ENCODE measurements around the gene MEIS2.

MEIS2 gene

DNA sequence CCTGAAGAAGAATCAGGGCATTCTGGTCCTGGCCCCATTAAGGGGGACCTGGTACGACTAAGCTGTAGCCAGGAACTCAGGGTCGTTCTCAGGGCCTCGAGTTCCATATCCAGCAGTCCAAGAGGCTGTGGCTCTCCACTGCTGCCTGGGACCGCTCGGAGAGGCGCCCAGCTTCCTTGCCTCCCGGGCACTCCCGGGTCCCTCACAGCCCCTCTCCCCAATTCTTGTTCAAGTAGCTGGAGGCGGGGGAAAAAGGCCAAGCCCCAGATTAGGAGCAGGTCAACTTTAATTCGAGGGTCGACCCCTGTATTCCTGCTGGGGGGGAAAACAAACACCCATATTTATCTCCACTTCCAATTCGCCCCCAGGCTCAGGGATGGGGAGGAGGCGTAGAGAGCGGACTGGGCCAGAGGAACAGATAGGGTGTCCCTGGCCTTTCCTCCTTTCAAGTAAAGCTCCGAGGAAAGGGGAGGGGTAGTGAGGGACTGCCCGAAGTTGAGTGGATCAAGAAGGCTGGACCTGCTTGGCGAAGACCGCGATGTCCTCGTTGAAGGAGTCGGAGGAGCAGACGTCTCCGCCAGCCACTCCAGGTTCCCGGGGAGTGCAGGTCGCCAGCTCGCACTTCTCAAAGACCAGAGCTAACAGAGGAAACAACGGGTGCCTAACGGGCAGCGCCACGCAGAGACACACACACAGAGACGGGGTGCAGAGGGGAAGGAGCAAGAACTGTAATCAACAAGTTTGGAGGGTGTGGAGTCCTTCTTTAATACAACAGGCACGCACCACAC, 4.4 kb downstream of the MEIS2 start:
- DNase-seq (ENCODE audit: insufficient read length, low spot score) = no peak
- FAIRE-seq = no peak
- no peak for TF ChIP-seq POLR2AphosphoS5 (IDR thresholded peaks at IDR 0.05; ENCODE audit: low read depth, low read length)
- TF ChIP-seq SPI1 (IDR thresholded peaks at IDR 0.05; ENCODE audit: low read depth, low read length) = no peak
- no peak for TF ChIP-seq POU2F2 (IDR thresholded peaks at IDR 0.05; ENCODE audit: low read depth, low read length)
- no peak for TF ChIP-seq PAX5 (IDR thresholded peaks at IDR 0.05; ENCODE audit: insufficient read depth, low read length, severe bottlenecking)
- no peak for TF ChIP-seq TAF1 (IDR thresholded peaks at IDR 0.05; ENCODE audit: low read depth, low read length)
- no peak for TF ChIP-seq POLR2A (IDR thresholded peaks at IDR 0.05; ENCODE audit: low read depth, low read length)

DNA sequence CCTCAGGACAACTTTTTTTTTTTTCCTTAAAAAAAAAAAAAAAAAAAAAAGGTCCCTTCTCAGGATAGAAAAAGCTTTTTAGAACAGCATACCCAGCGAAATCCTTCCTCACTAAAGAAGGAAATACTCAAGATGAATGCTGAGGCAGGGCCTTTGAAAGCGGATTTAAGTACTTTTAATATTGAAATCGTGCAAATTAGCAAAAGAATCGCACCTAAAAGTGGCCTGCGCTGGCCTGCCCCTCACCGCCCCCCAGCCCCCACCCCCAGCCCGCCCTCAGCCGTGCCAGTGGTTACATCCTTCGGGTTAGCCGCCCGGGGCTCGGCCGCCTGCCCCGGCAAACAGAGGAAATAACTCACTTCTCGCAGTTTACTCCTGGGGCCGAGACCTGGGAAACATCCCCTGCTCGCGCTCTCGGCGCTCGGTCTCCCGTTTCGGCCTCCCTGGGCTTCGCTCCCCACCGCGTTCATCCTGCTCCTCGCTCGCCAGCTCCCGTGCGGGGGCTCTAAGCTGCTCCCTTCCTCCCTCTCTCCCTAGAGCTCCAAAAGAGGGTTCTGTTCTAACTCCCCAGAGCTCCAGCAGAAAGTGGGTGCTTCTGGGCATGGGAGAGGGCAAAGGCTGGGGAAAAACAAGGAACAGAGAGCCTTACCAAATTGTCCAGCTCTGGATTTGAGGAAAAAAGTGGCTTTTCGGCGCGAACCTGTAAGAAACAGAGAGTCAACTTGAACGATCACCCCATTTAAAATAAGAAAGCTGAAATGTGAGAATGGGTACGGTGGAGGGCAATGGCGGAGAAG, 5.2 kb downstream of the MEIS2 start:
- no peak for TF ChIP-seq POLR2A (IDR thresholded peaks at IDR 0.05; ENCODE audit: low read depth, low read length)
- no peak for TF ChIP-seq TAF1 (IDR thresholded peaks at IDR 0.05; ENCODE audit: low read depth, low read length)
- no peak for TF ChIP-seq PAX5 (IDR thresholded peaks at IDR 0.05; ENCODE audit: insufficient read depth, low read length, severe bottlenecking)
- no peak for TF ChIP-seq POU2F2 (IDR thresholded peaks at IDR 0.05; ENCODE audit: low read depth, low read length)
- no peak for TF ChIP-seq SPI1 (IDR thresholded peaks at IDR 0.05; ENCODE audit: low read depth, low read length)
- TF ChIP-seq POLR2AphosphoS5 (IDR thresholded peaks at IDR 0.05; ENCODE audit: low read depth, low read length) = no peak
- DNase-seq (ENCODE audit: insufficient read length, low spot score) (no peak), FAIRE-seq (no peak)

DNA sequence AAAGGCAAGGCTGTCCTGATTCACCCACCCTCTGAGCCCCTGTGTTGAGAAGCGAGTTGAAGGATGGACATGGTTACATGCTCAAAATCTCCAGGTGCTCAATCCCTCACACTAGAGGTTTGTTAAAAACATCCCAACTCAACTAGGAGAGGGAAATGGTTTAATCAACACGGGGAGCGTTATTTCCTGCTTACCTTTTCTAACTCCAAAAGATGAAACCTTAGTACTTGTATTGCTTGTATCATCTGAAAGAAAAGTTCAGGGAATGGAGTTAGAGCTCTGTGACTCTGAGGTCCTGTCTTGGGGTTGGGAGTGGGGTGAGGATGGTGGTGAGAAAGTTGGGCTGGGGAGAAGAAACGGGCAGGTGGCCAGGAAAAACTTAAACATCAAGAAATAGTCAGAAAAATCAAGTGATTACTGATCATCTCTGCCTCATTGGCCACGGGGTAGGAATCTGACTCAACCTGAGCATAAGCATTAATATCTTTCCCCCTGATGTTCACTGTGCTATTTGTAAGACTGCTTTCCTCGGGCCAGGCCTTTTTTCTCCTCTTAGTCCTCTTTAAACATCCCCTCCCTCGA, 5.9 kb downstream of the MEIS2 start:
- no peak for FAIRE-seq
- no peak for DNase-seq (ENCODE audit: insufficient read length, low spot score)
- TF ChIP-seq POU2F2 (IDR thresholded peaks at IDR 0.05; ENCODE audit: low read depth, low read length) = no peak

DNA sequence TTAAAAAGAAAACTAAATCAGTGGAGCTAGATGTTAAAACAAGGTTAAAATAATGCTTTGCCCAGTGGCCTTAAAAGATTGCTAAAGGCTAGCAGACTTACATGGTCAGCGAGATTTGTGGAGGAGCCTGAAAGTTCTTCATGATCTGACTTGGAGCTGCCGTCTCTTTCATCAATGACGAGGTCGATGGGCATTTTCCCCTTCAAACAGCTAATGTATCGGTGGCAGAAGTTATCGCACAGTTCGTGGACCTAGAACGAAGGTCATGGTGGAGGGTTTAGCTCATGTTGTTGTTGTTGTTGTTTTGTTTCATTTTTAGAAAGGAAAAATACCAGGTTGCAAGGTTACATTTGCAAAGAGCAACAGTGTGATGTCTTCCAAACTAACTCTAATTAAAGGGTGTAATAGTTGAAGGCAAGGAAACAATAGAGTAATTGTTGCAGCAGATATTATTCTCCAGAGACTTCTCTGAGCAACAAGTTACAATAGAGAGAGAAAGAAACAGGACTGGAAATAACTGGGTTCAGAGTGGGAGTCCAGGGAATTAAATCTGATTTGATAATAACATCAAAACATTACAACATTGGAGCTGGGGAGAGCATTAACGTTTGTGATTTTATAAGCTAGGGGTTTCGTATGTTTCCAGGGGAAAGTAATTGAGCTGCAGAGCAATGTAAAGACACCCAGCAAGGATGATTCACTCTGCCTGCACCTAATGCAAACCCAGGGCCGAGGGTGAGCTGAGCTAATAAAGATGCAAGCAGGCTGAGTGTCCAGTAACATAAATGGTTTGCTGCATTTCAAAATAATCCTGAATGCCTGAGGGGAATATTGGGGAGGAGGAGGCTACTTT, 6.6 kb downstream of the MEIS2 start:
- FAIRE-seq = no peak

DNA sequence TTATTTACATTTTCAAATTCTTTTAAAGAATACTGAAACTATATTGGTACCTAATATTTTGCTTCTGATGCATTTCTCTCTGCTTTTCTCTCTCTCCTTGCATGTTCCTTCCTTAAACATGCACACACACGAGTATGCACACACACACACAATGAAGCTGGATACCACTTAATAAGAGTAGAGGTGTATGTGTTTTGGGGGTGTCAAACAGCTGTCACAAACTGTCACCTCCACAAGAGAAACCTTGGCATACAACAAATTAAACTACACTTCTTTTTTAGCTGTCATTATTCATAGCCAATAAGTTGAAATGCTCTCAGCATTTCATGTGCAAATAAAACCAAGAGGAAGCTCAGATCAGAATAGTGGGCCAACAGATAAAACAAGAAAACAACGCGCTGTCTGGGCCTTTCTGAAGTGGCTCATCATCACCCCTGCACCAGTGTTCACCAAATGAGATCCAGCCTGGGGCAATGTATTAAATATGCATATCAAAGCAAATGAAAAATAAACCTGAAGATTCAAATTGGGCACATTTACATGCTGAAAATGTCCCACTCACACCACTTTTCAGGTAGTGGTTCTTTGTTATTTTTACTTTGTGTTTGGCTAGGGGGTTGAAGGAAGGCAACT, 9.7 kb downstream of the MEIS2 start:
- FAIRE-seq (no peak), DNase-seq (ENCODE audit: insufficient read length, low spot score) (no peak)

More for the DNA sequence above, 6.6 kb downstream of the MEIS2 start:
- TF ChIP-seq SPI1 (IDR thresholded peaks at IDR 0.05; ENCODE audit: low read depth, low read length) = no peak
- no peak for TF ChIP-seq POLR2A (IDR thresholded peaks at IDR 0.05; ENCODE audit: low read depth, low read length)
- no peak for TF ChIP-seq PAX5 (IDR thresholded peaks at IDR 0.05; ENCODE audit: insufficient read depth, low read length, severe bottlenecking)
- no peak for TF ChIP-seq POU2F2 (IDR thresholded peaks at IDR 0.05; ENCODE audit: low read depth, low read length)
- TF ChIP-seq POLR2AphosphoS5 (IDR thresholded peaks at IDR 0.05; ENCODE audit: low read depth, low read length) = no peak
- TF ChIP-seq TAF1 (IDR thresholded peaks at IDR 0.05; ENCODE audit: low read depth, low read length) = no peak
- DNase-seq (ENCODE audit: insufficient read length, low spot score) = no peak

DNA sequence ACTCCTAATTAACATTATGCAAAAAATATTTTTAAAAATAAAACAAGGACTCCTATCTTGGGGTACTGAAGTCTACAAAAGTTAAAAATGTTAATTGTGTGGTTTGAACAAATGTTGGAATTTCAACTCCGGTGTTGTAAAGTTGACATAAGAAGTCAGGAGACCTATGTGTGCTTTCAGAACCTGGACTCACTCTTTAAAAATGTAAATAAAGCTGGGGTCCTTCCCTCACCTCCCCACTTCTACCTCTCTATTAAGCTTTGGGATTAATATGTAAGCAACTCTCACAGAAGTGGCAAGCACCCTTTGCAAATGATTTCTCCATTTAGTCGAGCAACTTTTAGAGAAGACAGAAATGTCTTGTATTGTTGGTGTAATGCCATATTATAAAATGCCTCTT, 11.9 kb downstream of the MEIS2 start:
- DNase-seq (ENCODE audit: insufficient read length, low spot score) (no peak), FAIRE-seq (no peak)

More for the DNA sequence above, 9.7 kb downstream of the MEIS2 start:
- no peak for TF ChIP-seq SPI1 (IDR thresholded peaks at IDR 0.05; ENCODE audit: low read depth, low read length)
- no peak for TF ChIP-seq TAF1 (IDR thresholded peaks at IDR 0.05; ENCODE audit: low read depth, low read length)
- no peak for TF ChIP-seq PAX5 (IDR thresholded peaks at IDR 0.05; ENCODE audit: insufficient read depth, low read length, severe bottlenecking)
- no peak for TF ChIP-seq POLR2A (IDR thresholded peaks at IDR 0.05; ENCODE audit: low read depth, low read length)
- TF ChIP-seq POLR2AphosphoS5 (IDR thresholded peaks at IDR 0.05; ENCODE audit: low read depth, low read length) = no peak
- no peak for TF ChIP-seq POU2F2 (IDR thresholded peaks at IDR 0.05; ENCODE audit: low read depth, low read length)

DNA sequence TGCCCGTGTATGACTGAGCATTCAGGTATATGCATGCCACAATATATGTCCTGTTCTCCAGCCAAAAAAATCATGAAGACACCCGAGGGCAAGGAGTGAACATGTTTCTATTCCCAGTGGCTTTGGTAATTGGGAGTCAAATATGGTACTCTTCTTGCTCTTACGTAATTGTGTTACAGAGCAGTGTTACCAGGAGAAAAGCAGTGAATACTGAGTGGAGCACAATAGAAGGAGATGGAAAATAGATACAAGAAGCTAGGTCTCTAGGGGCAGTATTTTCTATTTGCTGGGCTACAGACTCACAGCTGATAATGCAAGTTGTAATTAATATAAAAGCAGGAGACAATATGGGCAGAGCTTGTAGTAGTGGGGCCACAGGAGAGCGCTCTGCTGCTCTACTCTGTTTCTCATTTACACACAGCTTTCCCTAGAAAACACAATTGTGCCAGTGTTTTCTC, 13.2 kb downstream of the MEIS2 start:
- no peak for DNase-seq (ENCODE audit: insufficient read length, low spot score)
- FAIRE-seq = no peak
- TF ChIP-seq SPI1 (IDR thresholded peaks at IDR 0.05; ENCODE audit: low read depth, low read length) (no peak), PAX5 (IDR thresholded peaks at IDR 0.05; ENCODE audit: insufficient read depth, low read length, severe bottlenecking) (no peak), TAF1 (IDR thresholded peaks at IDR 0.05; ENCODE audit: low read depth, low read length) (no peak), POU2F2 (IDR thresholded peaks at IDR 0.05; ENCODE audit: low read depth, low read length) (no peak), POLR2AphosphoS5 (IDR thresholded peaks at IDR 0.05; ENCODE audit: low read depth, low read length) (no peak), POLR2A (IDR thresholded peaks at IDR 0.05; ENCODE audit: low read depth, low read length) (no peak)

More for the DNA sequence above, 11.9 kb downstream of the MEIS2 start:
- TF ChIP-seq SPI1 (IDR thresholded peaks at IDR 0.05; ENCODE audit: low read depth, low read length) (no peak), POU2F2 (IDR thresholded peaks at IDR 0.05; ENCODE audit: low read depth, low read length) (no peak), POLR2AphosphoS5 (IDR thresholded peaks at IDR 0.05; ENCODE audit: low read depth, low read length) (no peak), POLR2A (IDR thresholded peaks at IDR 0.05; ENCODE audit: low read depth, low read length) (no peak), PAX5 (IDR thresholded peaks at IDR 0.05; ENCODE audit: insufficient read depth, low read length, severe bottlenecking) (no peak), TAF1 (IDR thresholded peaks at IDR 0.05; ENCODE audit: low read depth, low read length) (no peak)

DNA sequence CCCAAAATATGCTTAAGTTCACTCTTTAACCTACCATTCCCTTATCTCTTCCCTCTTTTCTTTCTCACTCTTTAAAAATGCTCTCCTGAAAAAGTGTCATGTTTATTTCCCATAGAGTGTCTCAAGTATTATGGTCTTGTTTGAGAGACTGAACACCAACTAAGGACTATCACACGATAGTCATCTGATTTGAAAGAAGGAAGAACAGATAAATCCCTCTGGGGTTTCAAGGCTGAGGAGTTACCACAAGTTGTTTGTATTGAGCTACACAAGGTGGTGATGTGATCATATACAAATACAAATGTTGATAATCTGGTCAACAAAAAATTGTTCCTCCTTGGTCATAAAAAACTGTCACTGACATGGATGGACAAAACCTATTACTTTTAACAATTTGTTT, 13.8 kb downstream of the MEIS2 start:
- FAIRE-seq (no peak), DNase-seq (ENCODE audit: insufficient read length, low spot score) (no peak)
- TF ChIP-seq SPI1 (IDR thresholded peaks at IDR 0.05; ENCODE audit: low read depth, low read length) (no peak), POLR2A (IDR thresholded peaks at IDR 0.05; ENCODE audit: low read depth, low read length) (no peak), TAF1 (IDR thresholded peaks at IDR 0.05; ENCODE audit: low read depth, low read length) (no peak)
